Fibroblast of lung (primary cell): ENCODE data around the gene SIX5. TPM values are rescaled to one million over a fixed set of nuclear protein-coding genes. Genes with fewer than 3 reads are reported as not detected.

Experiments used
- DNase-seq, 2 donors: peaks; one replicate each; pipeline versions ENCODE4 v3.0.0 to v3.0.0-alpha.2; 2010; ENCODE audit warnings: low read depth in 2 of 2
- H2AFZ ChIP-seq: 2 replicates; pipeline ENCODE4 v1.5.1; 2012; ENCODE audit warnings: low read length, control low read depth, inconsistent platforms
- H3K27ac ChIP-seq: 2 replicates; pipeline ENCODE4 v1.5.1; 2011; ENCODE audit warnings: low read length, control low read depth; ENCODE audit not compliant: insufficient read depth
- H3K27me3 ChIP-seq: 2 replicates; pipeline ENCODE4 v1.5.1; 2011; ENCODE audit warnings: mild to moderate bottlenecking, low read length; ENCODE audit not compliant: control insufficient read depth, insufficient read depth
- H3K36me3 ChIP-seq: 2 replicates; pipeline ENCODE4 v1.5.1; 2011; ENCODE audit warnings: low read length; ENCODE audit not compliant: control insufficient read depth, insufficient read depth
- H3K4me1 ChIP-seq: 2 replicates; pipeline ENCODE4 v1.5.1; 2011; ENCODE audit warnings: low read length; ENCODE audit not compliant: control insufficient read depth, insufficient read depth; ENCODE audit errors: extremely low read depth
- H3K4me2 ChIP-seq: 2 replicates; pipeline ENCODE4 v1.5.1; 2011; ENCODE audit warnings: low read length, control low read depth; ENCODE audit not compliant: insufficient read depth; ENCODE audit errors: extremely low read depth
- H3K4me3 ChIP-seq, 4 experiments: fragments of 200-600 bp in 1 of 4; sonication (generic) in 1 of 4; replicated peaks in 1 of 4; 2 replicates each; pipeline ENCODE4 v1.5.1; 2011 to 2016; ENCODE audit warnings: low read length in 4 of 4, low read depth in 3 of 4, mild to moderate bottlenecking in 3 of 4, control low read depth in 2 of 4, inconsistent platforms in 1 of 4, mixed read lengths in 1 of 4; ENCODE audit not compliant: insufficient read depth in 1 of 4; ENCODE audit errors: control extremely low read depth in 1 of 4
- H3K79me2 ChIP-seq: 2 replicates; pipeline ENCODE4 v1.5.1; 2012; ENCODE audit warnings: mild to moderate bottlenecking, low read length, inconsistent platforms; ENCODE audit not compliant: control insufficient read depth, insufficient read depth
- H3K9ac ChIP-seq: 2 replicates; pipeline ENCODE4 v1.5.1; 2011; ENCODE audit warnings: mild to moderate bottlenecking, low read length, control low read depth; ENCODE audit not compliant: insufficient read depth
- H3K9me3 ChIP-seq: 2 replicates; pipeline ENCODE4 v1.5.1; 2012; ENCODE audit warnings: low read depth, low read length; ENCODE audit not compliant: control insufficient read depth, insufficient read depth
- H4K20me1 ChIP-seq: 2 replicates; pipeline ENCODE4 v1.5.1; 2011; ENCODE audit warnings: low read length; ENCODE audit not compliant: control insufficient read depth, insufficient read depth; ENCODE audit errors: extremely low read depth
- EZH2 ChIP-seq: IDR thresholded peaks from 2 replicates; pipeline ENCODE4 v1.5.1; 2012; ENCODE audit warnings: low read length, control low read depth, mild to moderate bottlenecking; ENCODE audit errors: missing control alignments
- polyA plus RNA-seq, 2 donors: library from polyadenylated mRNA; depleted of rRNA in 1 of 2; stranded (reverse) in 1 of 2; unstranded in 1 of 2; fragments of >200 nt; gene quantifications; 2 replicates each; pipeline ENCODE4 v1.2.1, GENCODE V29; 2011 to 2012; ENCODE audit warnings: missing spikeins in 1 of 2
- total RNA-seq: library from RNA; depleted of rRNA; stranded (reverse); fragments of >200 nt; gene quantifications from 2 replicates; pipeline ENCODE4 v1.2.1, GENCODE V29; 2014
- TF ChIP-seq, protein P1 (sequence below), 2 donors: IDR thresholded peaks in 1 of 2; conservative IDR thresholded peaks in 1 of 2; 1 replicate in 1 of 2; 2 replicates in 1 of 2; pipeline ENCODE4 v1.5.1; 2011 to 2012; ENCODE audit warnings: low read length in 2 of 2, control low read depth in 1 of 2, inconsistent platforms in 1 of 2, low read depth in 1 of 2, mild to moderate bottlenecking in 1 of 2

SIX5 gene
- total and polyA plus RNA-seq, 2 donors (not counting 1 experiment from before 2014, with no cell fraction given): 3.4 to 10.7 TPM

GRCh38 chr19:45767410-45767880 is 1.6 kb downstream of the SIX5 start:
- H3K9me3 ChIP-seq: no peaks in the 10 kb centered on the region
- H3K4me1 ChIP-seq: peaks cover 24% of the 10 kb centered on the region
- H3K79me2 ChIP-seq: peaks cover 4% of the 10 kb centered on the region
- no peaks in the 10 kb centered on the region for H3K27me3 ChIP-seq
- H3K4me3 ChIP-seq: peak overlapping the region; percentile 69 to 81 (median 78)
- H3K4me2 ChIP-seq: peak overlapping the region; percentile 96
- H3K9ac ChIP-seq: peak overlapping the region; percentile 79
- H2AFZ ChIP-seq: no peak overlapping the region
- peak; percentile 89 to 90 for DNase-seq
- peaks cover 11% of the 10 kb centered on the region for H3K36me3 ChIP-seq
- no peak for TF ChIP-seq EZH2
- TF ChIP-seq, protein P1, sequence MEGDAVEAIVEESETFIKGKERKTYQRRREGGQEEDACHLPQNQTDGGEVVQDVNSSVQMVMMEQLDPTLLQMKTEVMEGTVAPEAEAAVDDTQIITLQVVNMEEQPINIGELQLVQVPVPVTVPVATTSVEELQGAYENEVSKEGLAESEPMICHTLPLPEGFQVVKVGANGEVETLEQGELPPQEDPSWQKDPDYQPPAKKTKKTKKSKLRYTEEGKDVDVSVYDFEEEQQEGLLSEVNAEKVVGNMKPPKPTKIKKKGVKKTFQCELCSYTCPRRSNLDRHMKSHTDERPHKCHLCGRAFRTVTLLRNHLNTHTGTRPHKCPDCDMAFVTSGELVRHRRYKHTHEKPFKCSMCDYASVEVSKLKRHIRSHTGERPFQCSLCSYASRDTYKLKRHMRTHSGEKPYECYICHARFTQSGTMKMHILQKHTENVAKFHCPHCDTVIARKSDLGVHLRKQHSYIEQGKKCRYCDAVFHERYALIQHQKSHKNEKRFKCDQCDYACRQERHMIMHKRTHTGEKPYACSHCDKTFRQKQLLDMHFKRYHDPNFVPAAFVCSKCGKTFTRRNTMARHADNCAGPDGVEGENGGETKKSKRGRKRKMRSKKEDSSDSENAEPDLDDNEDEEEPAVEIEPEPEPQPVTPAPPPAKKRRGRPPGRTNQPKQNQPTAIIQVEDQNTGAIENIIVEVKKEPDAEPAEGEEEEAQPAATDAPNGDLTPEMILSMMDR (conservative IDR thresholded peaks at IDR 0.05 in 1 of 2, IDR thresholded peaks at IDR 0.05 in 1 of 2; ENCODE audit: low read depth in 1 of 2, low read length in 2 of 2): no peak
- H3K27ac ChIP-seq: peak overlapping the region; percentile 75
- no peaks in the 10 kb centered on the region for H4K20me1 ChIP-seq

- Histone ChIP-seq H3K4me3 (peak overlapping the region; percentile 69 to 81 (median 78)), H3K9ac (peak overlapping the region; percentile 79), H4K20me1 (no peaks in the 10 kb centered on the region), H3K27ac (peak overlapping the region; percentile 75), H3K36me3 (peaks cover 11% of the 10 kb centered on the region), H3K9me3 (no peaks in the 10 kb centered on the region), H3K4me1 (peaks cover 24% of the 10 kb centered on the region), H3K79me2 (peaks cover 4% of the 10 kb centered on the region), H2AFZ (no peak overlapping the region), H3K4me2 (peak overlapping the region; percentile 96), H3K27me3 (no peaks in the 10 kb centered on the region)
- peak in 1 of 2 donors; percentile 26 for DNase-seq
- no peak for TF ChIP-seq EZH2
- TF ChIP-seq, protein P1 (conservative IDR thresholded peaks at IDR 0.05 in 1 of 2, IDR thresholded peaks at IDR 0.05 in 1 of 2; ENCODE audit: low read depth in 1 of 2, low read length in 2 of 2): no peak
Measured at GRCh38 chr19:45766869-45767346, 2.1 kb downstream of the SIX5 start.

DNA sequence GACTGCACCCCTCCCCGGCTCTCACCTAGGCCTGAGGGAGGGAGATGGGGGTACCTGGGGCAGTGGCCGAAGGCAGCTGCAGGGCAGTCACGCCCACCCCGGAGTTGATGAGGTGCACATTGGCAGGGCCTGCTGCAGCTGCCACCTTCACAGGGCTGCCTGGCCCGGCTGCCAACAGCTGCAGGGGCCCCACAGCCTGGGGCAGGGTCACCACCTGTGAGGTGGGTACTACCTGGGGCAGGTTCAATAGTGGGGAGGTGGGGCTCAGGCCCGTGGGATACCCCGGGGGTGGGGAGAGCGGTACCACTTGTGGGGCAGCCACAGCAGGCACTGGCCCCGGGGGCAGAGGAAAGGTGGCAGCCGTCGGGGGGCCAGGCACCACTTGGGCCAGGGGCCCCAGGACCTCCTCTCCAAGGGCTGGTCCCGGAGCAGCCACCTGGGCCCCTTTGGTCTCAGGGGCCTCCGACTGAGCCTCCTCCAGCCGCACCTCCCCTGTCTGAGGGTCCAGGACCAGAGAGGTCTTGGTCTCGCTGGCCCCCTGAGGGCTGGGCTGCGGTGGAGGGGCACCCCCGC is 2.7 kb downstream of the SIX5 start:
- peak overlapping the region; percentile 96 for H3K4me2 ChIP-seq
- H3K27ac ChIP-seq: peak overlapping the region; percentile 75
- no peak for TF ChIP-seq EZH2
- TF ChIP-seq, protein P1 (conservative IDR thresholded peaks at IDR 0.05 in 1 of 2, IDR thresholded peaks at IDR 0.05 in 1 of 2; ENCODE audit: low read depth in 1 of 2, low read length in 2 of 2): no peak

More for the DNA sequence above, 2.7 kb downstream of the SIX5 start:
- Histone ChIP-seq H4K20me1 (no peaks in the 10 kb centered on the region), H3K9me3 (no peaks in the 10 kb centered on the region), H3K4me1 (peaks cover 24% of the 10 kb centered on the region), H3K9ac (peak overlapping the region; percentile 79), H3K79me2 (peaks cover 4% of the 10 kb centered on the region), H2AFZ (no peak overlapping the region), H3K4me3 (peak overlapping the region in 3 of 4 experiments; percentile 76 to 81 (median 81)), H3K27me3 (no peaks in the 10 kb centered on the region), H3K36me3 (peaks cover 7% of the 10 kb centered on the region)
- DNase-seq: no peak
